ENCODE results near the gene SCAP.
"Not testable (repeated sequence)": the region's sequence is repeated elsewhere in the genome, so short reads cannot be mapped to it uniquely, and the experiment has no call there.

Gene SCAP

DNA sequence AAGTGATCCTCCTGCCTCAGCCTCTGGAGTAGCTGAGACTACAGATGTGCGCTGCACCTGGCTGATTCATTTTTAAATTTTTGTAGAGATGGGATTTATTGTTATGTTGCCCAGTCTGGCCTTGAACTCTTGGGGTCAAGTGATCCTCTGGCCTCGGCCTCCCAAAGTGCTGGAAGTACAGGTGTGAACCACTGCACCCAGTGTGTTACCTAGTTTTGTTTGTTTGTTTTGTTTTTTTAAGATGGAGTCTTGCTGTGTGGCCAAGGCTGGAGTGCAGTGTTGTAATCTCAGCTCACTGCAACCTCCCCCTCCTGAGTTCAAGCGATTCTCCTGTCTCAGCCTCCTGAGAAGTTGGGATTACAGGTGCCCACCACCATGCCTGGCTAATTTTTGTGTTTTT is 82.8 kb downstream of the SCAP start:
- no peak for DNase-seq

DNA sequence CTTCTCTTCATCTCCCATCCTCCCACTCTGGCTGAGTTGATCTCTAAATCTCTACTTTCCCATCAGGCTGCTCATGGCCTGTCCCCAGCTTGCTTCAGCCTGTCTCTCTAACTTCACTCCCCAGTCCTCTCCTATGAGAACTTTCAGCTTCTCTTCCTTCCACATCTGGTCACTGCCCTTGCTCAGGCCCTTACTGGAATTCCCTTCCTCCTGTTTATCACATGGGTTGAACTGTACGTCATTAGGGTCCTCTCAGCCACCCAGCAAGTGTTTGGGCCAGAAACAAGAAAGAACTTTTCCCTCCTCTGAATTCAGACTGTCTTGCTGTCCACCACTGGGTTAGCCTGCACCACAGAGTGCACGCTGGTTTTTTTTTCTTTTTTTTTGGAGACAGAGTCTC is 89.9 kb downstream of the SCAP start:
- DNase-seq, result no peak

DNA sequence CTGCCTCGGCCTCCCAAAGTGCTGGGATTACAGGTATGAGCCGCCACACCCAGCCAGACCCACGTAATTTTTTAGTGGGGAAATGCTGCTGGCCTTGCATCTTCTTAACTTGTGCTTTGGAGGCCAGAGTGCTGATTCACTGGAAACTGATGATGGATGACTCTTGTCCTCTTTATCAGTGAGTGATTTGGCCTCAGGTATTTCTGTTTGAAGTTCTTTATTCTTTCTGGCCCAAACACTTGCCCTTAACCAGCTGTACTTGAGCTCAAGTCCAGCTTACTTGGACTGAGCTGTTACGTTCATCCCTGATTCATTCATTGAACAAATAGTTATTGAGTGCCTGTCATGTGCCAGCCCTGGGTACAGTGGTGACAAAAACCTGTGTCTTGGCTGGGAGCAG is 90.7 kb downstream of the SCAP start:
- DNase-seq, result no peak

DNA sequence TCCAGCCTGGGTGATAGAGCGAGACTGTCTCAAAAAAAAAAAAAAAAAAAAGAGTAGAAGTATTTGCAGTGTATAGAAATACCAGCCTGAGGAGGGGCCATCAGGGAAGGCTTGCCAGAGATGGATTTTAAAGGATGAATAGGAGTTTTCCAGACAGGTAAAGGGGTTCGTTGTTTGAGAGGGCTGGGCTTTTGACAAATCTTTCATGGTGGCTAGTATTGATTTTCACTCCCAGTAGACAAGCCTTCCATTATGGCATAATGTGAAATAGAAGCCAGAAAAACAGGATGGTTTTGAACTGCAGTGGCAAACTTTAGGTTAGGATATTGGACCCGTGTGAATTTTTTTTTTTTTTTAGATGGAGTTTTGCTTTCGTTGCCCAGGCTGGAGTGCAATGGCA is 91.3 kb downstream of the SCAP start:
- DNase-seq, result no peak

DNA sequence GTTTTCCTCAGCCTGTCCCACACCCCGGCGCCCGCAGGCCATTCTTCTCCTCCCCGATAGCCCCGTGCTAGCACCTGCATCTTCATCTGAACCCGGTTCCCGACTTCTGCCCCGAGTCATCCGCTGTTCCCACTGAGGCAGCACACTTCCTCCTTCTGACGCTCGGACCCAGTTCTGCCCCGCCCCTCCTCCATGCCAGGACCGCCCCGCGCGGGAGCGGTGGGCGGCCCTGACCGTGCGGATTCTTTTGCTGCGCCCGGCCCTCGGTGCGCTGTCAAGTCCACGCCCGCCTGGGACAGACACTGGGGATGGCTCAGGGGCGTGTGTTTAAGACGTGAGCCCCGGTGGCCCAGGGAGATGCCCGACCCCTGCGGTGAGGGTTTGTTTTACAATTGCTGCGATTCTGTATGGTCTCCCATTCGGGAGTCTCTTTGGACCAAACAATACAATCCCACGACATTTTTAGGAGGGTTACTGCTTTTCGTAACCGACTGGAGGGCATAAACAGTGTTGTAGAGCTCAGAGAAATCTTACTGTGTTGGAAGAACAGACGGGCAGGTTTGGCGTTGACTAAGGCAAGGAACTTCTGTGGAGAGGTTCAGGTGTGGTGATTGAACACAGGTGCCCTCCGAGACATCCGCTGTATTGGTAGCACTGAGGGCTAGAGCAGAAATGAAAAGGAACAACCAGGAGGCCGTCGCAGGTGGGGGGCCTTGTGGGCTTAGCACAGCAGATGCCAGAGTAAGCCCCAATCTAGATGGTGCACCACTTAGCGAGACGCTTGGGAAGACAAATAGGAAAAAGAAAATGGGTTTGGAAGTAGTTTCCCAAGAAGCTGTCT is 94.2 kb downstream of the SCAP start:
- peak; percentile 39 for DNase-seq

DNA sequence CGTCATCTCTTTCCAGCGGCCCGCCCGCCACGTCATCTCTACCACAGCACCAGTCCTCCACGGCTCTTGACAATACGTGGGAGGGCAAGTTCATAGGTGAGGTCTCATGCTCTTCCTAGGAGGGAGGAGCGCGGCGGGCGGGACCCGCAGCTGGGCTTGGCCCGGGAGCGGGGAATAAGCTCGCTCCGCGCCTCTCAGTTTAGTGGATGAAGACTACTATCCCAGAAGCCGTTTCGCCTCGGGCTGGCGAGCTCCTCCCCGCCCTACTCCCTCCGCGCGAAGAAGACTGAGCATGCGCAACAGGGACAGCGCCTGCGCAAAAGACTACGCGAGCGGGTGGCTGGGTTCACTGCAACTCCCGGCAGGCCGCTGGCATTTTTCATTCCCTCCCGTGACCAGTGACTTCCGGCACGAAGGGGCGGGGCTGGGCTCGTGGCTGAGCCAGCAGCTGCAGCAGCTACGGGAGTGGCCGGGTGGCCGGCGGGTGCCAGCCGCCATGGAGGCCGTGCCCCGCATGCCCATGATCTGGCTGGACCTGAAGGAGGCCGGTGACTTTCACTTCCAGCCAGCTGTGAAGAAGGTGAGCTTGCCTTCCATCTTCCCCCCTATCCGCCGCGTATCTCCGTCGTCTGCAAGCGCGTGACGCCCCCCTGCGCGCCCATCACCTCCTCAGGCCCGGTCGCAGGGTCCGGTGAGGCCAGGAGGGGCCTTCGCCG is 95.0 kb downstream of the SCAP start, which contains the start of gene PTPN23:
TSS of gene PTPN23 (plus strand) at position 421 of the 716 bp plus-strand sequence. CDS start at position 497, 76 bp downstream.
- peak; percentile 94 for DNase-seq

DNA sequence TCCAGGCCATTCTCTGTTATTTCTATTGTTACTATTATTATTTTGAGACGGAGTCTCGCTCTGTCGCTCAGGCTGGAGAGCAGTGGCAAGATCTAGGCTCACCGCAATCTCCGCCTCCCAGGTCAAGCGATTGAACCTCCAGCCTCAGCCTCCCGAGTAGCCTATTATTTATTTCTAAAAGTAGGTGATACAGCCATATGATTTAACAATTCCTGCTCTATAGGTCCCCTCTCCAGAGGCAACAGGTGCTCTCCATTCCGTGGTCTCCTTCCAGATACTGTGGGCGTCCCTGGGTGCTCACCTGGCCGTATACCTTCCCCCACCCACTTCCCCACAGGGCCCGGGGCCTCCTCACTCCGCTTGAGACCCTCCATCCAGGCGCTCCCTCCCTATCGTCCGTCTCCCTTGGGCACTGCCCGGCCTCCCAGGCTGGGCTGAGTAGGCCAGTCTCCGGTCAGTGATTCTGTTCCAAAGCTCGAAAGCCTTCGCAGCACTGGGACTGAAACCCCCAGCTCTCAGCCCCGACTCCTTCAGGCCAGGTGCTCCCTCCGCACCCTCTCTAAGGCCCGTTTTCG is 95.6 kb downstream of the SCAP start:
- no peak for DNase-seq

DNA sequence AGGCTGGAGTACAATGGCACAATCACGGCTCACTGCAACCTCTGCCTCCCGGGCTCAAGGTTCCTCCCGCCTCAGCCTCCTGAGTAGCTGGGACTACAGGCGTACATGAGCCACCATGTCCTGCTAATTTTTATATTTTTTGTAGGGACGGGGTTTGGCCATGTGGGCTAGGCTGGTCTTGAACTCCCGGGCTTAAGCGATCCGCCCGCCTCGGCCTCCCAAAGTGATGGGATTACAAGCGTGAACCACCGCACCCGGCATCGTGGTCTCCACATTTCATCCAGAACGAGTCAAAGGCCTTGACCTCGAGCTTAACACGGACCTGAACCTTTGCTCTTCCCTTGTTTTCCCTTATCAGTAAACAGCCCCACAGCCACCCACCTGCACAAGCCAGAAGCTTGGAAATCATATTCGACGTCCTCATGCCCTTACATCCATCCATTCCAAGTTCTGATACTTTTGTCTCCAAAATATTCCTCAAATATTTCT is 96.3 kb downstream of the SCAP start:
- DNase-seq, result no peak

DNA sequence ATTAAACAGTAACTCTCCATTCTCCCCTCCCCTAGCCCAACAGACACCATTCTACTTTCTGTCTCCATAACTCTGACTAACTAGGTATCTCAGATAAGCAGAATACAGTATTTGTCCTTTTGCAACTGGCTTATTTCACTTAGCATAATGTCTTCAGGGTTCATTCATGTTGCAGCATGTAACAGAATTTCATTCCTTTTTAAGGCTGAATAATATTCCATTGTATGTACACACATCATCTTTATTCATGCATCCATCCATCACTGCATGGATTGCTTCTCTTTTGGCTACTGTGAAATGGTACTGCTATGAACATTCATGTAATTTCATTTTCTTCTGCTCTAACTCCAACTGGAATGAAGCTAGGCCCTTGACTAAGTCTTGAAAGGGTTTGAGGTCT is 96.9 kb downstream of the SCAP start:
- DNase-seq, result no peak

DNA sequence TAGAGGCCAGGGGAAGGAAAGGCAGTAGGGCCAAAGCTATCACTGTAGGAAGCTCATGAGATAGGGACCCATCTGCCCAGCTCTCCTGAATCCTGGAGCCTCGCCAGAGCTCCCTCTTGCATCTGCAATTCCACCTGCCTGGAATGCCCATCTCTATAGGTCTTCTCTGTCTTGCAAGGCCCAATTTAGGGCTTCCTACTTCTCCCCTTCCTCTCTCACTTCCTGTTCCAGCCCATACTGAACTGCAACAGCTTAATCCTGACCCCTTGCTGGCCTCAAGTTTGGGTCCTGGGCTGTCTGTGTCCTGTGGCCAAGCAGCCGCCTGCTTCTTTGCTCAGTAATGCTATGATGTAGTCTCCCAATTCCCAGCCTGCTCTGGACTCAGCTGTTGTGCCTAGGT is 98.6 kb downstream of the SCAP start:
- no peak for DNase-seq

DNA sequence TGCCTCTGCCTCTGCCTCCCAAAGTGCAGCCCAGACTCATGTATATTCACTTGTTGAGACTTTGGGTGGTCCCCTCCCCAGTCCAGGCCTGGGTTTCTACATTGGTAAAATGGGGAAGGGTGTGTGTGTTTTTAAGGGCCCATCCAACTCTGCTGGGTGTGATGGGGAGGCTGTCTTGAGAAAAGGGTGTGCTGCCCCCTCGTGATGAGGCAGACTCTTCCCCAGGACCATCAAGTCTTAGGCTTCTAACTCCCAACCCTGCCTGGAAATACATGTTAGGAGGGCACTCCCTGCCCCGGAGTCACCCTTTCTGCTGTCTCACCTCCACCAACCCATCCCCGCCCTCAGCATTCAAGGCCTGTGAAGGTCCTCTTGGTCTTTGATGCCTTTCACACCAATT is 99.3 kb downstream of the SCAP start:
- no peak for DNase-seq

DNA sequence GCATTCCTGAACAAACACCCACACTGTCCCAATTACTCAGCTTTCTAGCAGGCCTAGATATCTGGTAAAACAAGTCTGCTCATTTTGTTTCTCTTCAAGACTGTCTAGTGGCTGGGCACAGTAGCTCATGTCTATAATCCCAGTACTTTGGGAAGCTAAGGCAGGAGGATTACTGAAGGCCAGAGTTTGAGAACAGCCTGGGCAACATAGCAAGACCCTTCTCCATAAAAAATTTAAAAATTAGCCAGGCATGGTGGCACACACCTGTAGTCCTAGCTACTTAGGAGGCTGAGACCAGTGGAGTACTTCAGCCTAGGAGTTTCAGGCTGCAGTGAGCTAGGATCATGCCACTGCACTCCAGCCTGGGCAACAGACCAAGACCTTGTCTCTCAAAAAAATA is 101.2 kb downstream of the SCAP start:
- no peak for DNase-seq

DNA sequence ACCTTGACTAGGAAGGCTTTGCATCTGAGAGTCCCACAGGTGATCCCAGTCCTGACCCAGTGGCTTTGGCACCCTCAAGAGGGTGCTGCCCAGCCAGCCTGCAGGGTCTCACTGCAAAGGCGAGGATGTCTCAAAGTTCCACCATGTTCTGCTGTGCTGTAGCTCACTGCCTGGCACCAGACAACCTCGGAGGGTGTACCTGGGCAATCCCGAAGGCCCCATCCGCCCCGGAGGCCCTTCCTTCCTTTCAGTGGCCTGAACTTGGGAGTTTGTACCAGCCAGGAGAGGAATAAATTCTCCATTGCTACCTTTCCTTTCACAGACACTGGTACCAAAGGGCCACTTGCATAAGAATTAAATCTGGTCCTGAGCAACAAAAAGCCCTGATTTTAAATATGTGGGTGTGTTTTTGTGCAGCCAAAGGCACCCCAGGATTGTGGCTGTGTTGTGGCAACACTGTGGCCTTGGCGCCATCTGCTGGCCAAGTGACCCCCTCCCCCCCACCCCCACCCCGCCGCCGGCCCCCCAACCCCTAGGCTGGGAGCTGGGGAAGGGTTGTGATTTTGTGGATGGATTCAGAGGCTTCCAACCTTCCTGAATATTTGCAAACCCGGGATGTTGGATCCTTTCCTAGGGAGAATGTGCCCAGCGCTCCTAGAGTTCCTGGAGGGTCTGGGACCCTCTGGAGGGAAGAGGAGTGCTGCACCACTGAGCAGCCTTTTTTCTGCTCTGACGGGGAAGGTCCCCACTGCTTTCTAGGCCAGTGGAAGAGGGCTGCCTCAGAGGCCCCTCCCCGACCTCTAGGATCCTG is 104.6 kb downstream of the SCAP start:
- no peak for DNase-seq

DNA sequence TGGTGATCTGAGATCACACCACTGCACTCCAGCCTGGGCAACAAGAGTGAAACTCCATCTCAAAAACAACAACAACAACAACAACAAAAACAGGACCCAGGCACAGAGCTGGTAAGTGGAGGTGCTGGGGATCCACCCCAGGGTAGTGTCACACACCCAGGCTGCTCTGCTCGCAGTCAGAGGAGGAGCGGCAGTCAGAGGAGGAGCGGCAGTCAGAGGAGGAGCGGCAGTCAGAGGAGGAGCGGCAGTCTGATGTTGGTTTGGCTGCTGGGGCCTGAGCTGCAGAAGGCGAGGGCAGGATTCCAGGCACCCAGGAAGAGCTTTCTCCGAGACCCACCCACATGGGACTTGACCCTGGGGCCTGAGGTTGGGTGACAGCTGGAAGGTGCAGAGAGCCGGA is 105.7 kb downstream of the SCAP start:
- DNase-seq, result not testable (repeated sequence)

DNA sequence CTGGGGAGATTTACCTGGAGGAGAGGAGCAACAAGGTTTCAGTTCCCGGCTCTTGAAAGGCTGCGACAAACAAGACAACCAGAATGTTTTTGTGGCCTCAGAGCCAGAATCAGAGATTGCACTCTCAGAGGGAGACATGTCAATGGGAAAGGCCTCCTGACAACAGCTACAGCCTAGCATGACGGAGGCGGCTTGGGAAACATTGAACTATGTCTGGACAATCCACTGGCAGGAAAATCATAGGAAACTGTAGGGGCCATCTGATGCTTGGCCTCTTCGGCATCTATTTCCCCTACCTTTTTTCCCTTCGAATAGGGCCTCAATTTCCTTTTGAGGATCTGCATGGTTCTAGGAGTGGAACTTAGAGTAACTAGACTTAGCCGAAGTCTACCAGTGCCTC is 108.1 kb downstream of the SCAP start:
- no peak for DNase-seq

DNA sequence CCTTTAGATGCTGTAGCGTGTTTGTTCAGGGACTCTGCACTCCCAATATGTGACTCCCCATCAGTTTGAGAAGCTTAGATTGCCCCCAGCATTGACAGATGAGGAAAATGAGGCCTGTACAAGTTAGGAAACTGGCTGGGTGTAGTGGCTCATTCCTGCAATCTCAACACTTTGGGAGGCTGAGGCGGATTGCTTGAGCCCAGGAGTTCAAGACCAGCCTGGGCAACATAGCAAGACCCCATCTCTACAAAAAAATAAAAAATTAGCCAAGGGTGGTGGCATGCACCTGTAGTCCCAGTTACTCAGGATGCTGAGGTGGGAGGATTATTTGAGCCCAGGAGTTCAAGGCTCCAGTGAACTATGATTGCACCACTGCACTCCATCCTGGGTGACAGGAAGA is 108.9 kb downstream of the SCAP start:
- DNase-seq, result no peak

DNA sequence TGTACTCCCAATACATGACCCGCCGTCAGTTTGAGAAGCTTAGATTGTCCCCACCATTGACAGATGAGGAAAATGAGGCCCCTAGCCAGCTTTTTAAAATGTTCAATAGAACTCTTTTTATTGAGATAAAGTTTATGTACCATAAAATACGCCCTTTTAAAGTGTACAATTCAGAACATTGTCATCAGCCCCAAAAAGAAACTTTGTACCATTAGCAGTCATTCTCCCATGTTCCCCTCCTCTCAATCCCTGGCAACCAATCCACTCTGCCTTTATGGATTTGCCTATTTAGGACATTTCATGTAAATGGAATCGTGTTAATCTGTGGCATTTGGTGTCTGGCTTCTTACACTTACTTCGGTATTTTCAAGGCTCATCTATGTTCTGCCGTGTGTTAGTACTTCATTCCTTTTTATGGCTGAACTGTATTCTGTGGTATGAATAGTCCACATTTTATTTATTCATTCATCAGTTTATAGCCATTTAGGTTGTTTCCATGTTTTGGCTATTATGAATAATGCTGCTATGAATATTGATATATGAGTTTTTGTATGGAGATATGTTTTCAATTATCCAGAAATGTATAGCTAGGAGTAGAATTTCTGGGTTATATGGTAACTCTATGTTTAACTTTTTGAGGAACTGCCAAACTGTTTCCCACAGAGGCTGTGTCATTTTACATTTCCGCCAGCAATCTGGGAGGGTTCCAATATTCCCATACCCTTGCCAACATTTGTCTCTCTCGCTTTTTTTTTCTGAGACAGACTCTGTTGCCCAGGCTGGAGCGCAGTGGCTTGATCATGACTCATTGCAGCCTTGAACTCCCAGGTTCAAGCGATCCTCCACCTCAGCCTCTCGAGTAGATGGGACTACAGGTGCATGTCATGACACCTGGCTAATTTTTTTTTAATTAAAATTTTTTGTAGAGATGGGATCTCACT is 110.3 kb downstream of the SCAP start:
- no peak for DNase-seq

Data from NCI-H1105 (cell line).